HCT116 (cell line): ENCODE results near the gene CNTFR. TPM values are rescaled to one million over a fixed set of nuclear protein-coding genes. Genes with fewer than 3 reads are reported as not detected.

Experiments used
- ATAC-seq: fragments of 200-7000 bp; cut with Tn5 transposase; 2 replicates; pipeline ENCODE4 v1.9.1; 2020; ENCODE audit warnings: mild to moderate bottlenecking, moderate library complexity
- BruUV-seq: library from RNA; stranded (reverse); fragments of 400-500 nt; replicated peaks from 2 replicates; lab custom pipeline; 2021; lab: Mats Ljungman, UMichigan
- CTCF ChIA-PET: fragments of 300-600 bp; sonication (Branson Sonifier 250); formaldehyde crosslinking; loops from one replicate; lab custom pipeline; 2021; ENCODE audit warnings: antibody characterized with exemption; lab: Charles Lee
- POLR2A ChIA-PET: fragments of 300-600, 350-600 bp; sonication (Branson Sonifier 250); formaldehyde crosslinking; loops from one replicate; lab custom pipeline; 2021; ENCODE audit warnings: antibody characterized with exemption; lab: Charles Lee
- RAD21 ChIA-PET, 2 experiments: fragments of 300-600 bp; sonication (Branson Sonifier 250); formaldehyde crosslinking; loops; one replicate each; lab custom pipeline; 2023; ENCODE audit warnings: low total read pairs in 2 of 2; ENCODE audit not compliant: uncharacterized antibody in 2 of 2, unreplicated experiment in 2 of 2, low non-redundant PET in 1 of 2; lab: Charles Lee
- DNase-seq: peaks from one replicate; pipeline ENCODE4 v3.0.0-alpha.2; 2010; ENCODE audit warnings: low read depth, low spot score
- H2AFZ ChIP-seq: fragments of 200-600 bp; shearing (Covaris generic), sonication (generic); 2 replicates; pipeline ENCODE4 v1.6.1; 2017; ENCODE audit warnings: low read depth, mixed run types, mixed read lengths, antibody characterized with exemption, low read length; ENCODE audit not compliant: poor library complexity, severe bottlenecking
- H3K27ac ChIP-seq: 2 replicates; pipeline ENCODE4 v1.5.1; 2012; ENCODE audit warnings: low read depth, low read length
- H3K27me3 ChIP-seq: fragments of 200-600 bp; sonication (generic); 2 replicates; pipeline ENCODE4 v1.6.1; 2016; ENCODE audit warnings: mixed run types, low read length, mixed read lengths; ENCODE audit not compliant: insufficient read depth
- H3K36me3 ChIP-seq, 2 experiments: fragments of 200-500 bp in 1 of 2; fragments of 200-600 bp in 1 of 2; sonication (Bioruptor generic) in 1 of 2; sonication (generic) in 1 of 2; 2 replicates each; pipeline versions ENCODE4 v1.5.1 to v1.6.1; 2014 to 2016; ENCODE audit warnings: low read length in 2 of 2, inconsistent platforms in 1 of 2, mixed read lengths in 1 of 2, mixed run types in 1 of 2; ENCODE audit not compliant: insufficient read depth in 2 of 2, control insufficient read depth in 1 of 2
- H3K4me1 ChIP-seq, 2 experiments: fragments of 200-600 bp in 1 of 2; sonication (generic) in 1 of 2; 2 replicates each; pipeline versions ENCODE4 v1.5.1 to v1.6.1; 2012 to 2017; ENCODE audit warnings: low read length in 2 of 2, inconsistent platforms in 1 of 2, mild to moderate bottlenecking in 1 of 2, mixed read lengths in 1 of 2, mixed run types in 1 of 2, moderate library complexity in 1 of 2; ENCODE audit not compliant: insufficient read depth in 2 of 2, control insufficient read depth in 1 of 2
- H3K4me2 ChIP-seq: fragments of 200-600 bp; sonication (generic); 2 replicates; pipeline ENCODE4 v1.6.1; 2017; ENCODE audit warnings: mixed run types, low read length, mixed read lengths
- H3K4me3 ChIP-seq, 2 experiments: fragments of 200-600 bp in 1 of 2; sonication (generic) in 1 of 2; replicated peaks in 1 of 2; 2 replicates each; pipeline ENCODE4 v1.5.1; 2011 to 2016; ENCODE audit warnings: low read length in 2 of 2, control low read depth in 1 of 2, low read depth in 1 of 2, mild to moderate bottlenecking in 1 of 2, mixed read lengths in 1 of 2, mixed run types in 1 of 2
- H3K79me2 ChIP-seq: fragments of 200-600 bp; sonication (generic); 2 replicates; pipeline ENCODE4 v1.6.1; 2017; ENCODE audit warnings: mild to moderate bottlenecking, mixed run types, low read length, moderate library complexity, mixed read lengths; ENCODE audit not compliant: insufficient read depth
- H3K9ac ChIP-seq: fragments of 200-600 bp; sonication (generic); 2 replicates; pipeline ENCODE4 v1.6.1; 2016; ENCODE audit warnings: low read length, mixed read lengths
- H3K9me2 ChIP-seq: fragments of 200-600 bp; sonication (generic), shearing (Covaris generic); 2 replicates; pipeline ENCODE4 v1.6.1; 2017; ENCODE audit warnings: mixed run types, mild to moderate bottlenecking, moderate library complexity; ENCODE audit not compliant: insufficient read depth
- H3K9me3 ChIP-seq, 2 experiments: fragments of 200-500 bp in 1 of 2; fragments of 200-600 bp in 1 of 2; sonication (Bioruptor generic) in 1 of 2; sonication (generic) in 1 of 2; 2 replicates each; pipeline ENCODE4 v1.6.1; 2014 to 2017; ENCODE audit warnings: low read length in 2 of 2, mixed read lengths in 2 of 2, inconsistent platforms in 1 of 2, low read depth in 1 of 2, mild to moderate bottlenecking in 1 of 2, mixed run types in 1 of 2, moderate library complexity in 1 of 2; ENCODE audit not compliant: control insufficient read depth in 1 of 2, insufficient read depth in 1 of 2
- H4K20me1 ChIP-seq: fragments of 200-600 bp; sonication (generic), shearing (Covaris generic); 2 replicates; pipeline ENCODE4 v1.6.1; 2017; ENCODE audit warnings: mixed run types, mild to moderate bottlenecking, moderate library complexity; ENCODE audit not compliant: insufficient read depth
- ATF3 ChIP-seq: IDR thresholded peaks from 2 replicates; pipeline ENCODE4 v1.6.1; 2012
- CEBPB ChIP-seq: IDR thresholded peaks from 2 replicates; pipeline ENCODE4 v1.6.1; 2012; ENCODE audit warnings: low read depth
- EGR1 ChIP-seq: IDR thresholded peaks from 2 replicates; pipeline ENCODE4 v1.6.1; 2012; ENCODE audit warnings: low read depth
- ELF1 ChIP-seq: IDR thresholded peaks from 2 replicates; pipeline ENCODE4 v1.6.1; 2012; ENCODE audit warnings: low read depth, borderline replicate concordance
- EZH2 ChIP-seq: fragments of 200-600 bp; sonication (generic); IDR thresholded peaks from 2 replicates; pipeline ENCODE4 v1.6.1; 2017; ENCODE audit warnings: antibody characterized with exemption, mixed run types
- FOSL1 ChIP-seq: IDR thresholded peaks from 2 replicates; pipeline ENCODE4 v1.6.1; 2012; ENCODE audit warnings: low read depth
- MAX ChIP-seq: IDR thresholded peaks from 2 replicates; pipeline ENCODE4 v1.6.1; 2012
- POLR2A ChIP-seq: IDR thresholded peaks from 2 replicates; pipeline ENCODE4 v1.7.0; 2011; ENCODE audit warnings: borderline replicate concordance; ENCODE audit not compliant: insufficient read depth, insufficient read length; ENCODE audit errors: extremely low read depth
- RAD21 ChIP-seq: IDR thresholded peaks from 2 replicates; pipeline ENCODE4 v1.6.1; 2012; ENCODE audit warnings: low read depth, mild to moderate bottlenecking
- SRF ChIP-seq: IDR thresholded peaks from 2 replicates; pipeline ENCODE4 v1.6.1; 2012; ENCODE audit warnings: low read depth
- TCF7L2 ChIP-seq: IDR thresholded peaks from 2 replicates; pipeline ENCODE4 v1.7.0; 2011; ENCODE audit warnings: borderline replicate concordance, inconsistent platforms; ENCODE audit not compliant: insufficient read depth, insufficient read length; ENCODE audit errors: extremely low read depth
- YY1 ChIP-seq: IDR thresholded peaks from 2 replicates; pipeline ENCODE4 v1.6.1; 2011; ENCODE audit warnings: low read length, low read depth, moderate library complexity, mild to moderate bottlenecking; ENCODE audit not compliant: insufficient replicate concordance; ENCODE audit errors: extremely low read depth
- ZBTB33 ChIP-seq: IDR thresholded peaks from 2 replicates; pipeline ENCODE4 v1.6.1; 2011; ENCODE audit warnings: mild to moderate bottlenecking, low read length, moderate library complexity; ENCODE audit not compliant: insufficient replicate concordance; ENCODE audit errors: extremely low read depth
- ZFX ChIP-seq: fragments of 450-650 bp; IDR thresholded peaks from 2 replicates; pipeline ENCODE4 v1.6.1; 2017
- ZNF274 ChIP-seq: fragments of 200-500 bp; sonication (Bioruptor generic); IDR thresholded peaks from 2 replicates; pipeline ENCODE4 v1.6.1; 2014; ENCODE audit warnings: mild to moderate bottlenecking, low read depth, low read length, inconsistent platforms
- intact Hi-C: fragments of 100-400 bp; cut with micrococcal nuclease; formaldehyde crosslinking; loops from 2 replicates; pipeline ENCODE4 v1.10.0; 2022
- total RNA-seq: library from RNA; stranded (reverse); gene quantifications from one replicate; pipeline ENCODE4 v1.2.1, GENCODE V29; 2021; ENCODE audit not compliant: unreplicated experiment
- TF ChIP-seq, protein P1 (sequence below): IDR thresholded peaks from 2 replicates; pipeline ENCODE4 v1.6.1; 2012; ENCODE audit warnings: low read depth
- TF ChIP-seq, protein P2 (sequence below), 3 experiments: fragments of 200-600 bp in 1 of 3; sonication (generic) in 1 of 3; IDR thresholded peaks in 2 of 3; conservative IDR thresholded peaks in 1 of 3; 2 replicates each; pipeline ENCODE4 v1.5.1; 2012 to 2017; ENCODE audit warnings: low read depth in 2 of 3, low read length in 2 of 3, antibody characterized with exemption in 1 of 3, borderline replicate concordance in 1 of 3, control low read depth in 1 of 3, mild to moderate bottlenecking in 1 of 3, mixed read lengths in 1 of 3, mixed run types in 1 of 3, moderate library complexity in 1 of 3; ENCODE audit not compliant: insufficient read depth in 1 of 3

The CNTFR gene
- total RNA-seq, 1 experiment from 2014 or later: not detected

GRCh38 chr9:34555936-34556525 lies 33.5 kb downstream of the CNTFR start:
- H3K79me2 ChIP-seq: no peaks in the 10 kb centered on the region
- TF ChIP-seq ZBTB33: no peak
- no peak for TF ChIP-seq FOSL1
- TF ChIP-seq ELF1: no peak
- no peak for TF ChIP-seq ZNF274
- TF ChIP-seq, protein P1, sequence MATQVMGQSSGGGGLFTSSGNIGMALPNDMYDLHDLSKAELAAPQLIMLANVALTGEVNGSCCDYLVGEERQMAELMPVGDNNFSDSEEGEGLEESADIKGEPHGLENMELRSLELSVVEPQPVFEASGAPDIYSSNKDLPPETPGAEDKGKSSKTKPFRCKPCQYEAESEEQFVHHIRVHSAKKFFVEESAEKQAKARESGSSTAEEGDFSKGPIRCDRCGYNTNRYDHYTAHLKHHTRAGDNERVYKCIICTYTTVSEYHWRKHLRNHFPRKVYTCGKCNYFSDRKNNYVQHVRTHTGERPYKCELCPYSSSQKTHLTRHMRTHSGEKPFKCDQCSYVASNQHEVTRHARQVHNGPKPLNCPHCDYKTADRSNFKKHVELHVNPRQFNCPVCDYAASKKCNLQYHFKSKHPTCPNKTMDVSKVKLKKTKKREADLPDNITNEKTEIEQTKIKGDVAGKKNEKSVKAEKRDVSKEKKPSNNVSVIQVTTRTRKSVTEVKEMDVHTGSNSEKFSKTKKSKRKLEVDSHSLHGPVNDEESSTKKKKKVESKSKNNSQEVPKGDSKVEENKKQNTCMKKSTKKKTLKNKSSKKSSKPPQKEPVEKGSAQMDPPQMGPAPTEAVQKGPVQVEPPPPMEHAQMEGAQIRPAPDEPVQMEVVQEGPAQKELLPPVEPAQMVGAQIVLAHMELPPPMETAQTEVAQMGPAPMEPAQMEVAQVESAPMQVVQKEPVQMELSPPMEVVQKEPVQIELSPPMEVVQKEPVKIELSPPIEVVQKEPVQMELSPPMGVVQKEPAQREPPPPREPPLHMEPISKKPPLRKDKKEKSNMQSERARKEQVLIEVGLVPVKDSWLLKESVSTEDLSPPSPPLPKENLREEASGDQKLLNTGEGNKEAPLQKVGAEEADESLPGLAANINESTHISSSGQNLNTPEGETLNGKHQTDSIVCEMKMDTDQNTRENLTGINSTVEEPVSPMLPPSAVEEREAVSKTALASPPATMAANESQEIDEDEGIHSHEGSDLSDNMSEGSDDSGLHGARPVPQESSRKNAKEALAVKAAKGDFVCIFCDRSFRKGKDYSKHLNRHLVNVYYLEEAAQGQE: no peak
- no peak for TF ChIP-seq SRF
- TF ChIP-seq, protein P2, sequence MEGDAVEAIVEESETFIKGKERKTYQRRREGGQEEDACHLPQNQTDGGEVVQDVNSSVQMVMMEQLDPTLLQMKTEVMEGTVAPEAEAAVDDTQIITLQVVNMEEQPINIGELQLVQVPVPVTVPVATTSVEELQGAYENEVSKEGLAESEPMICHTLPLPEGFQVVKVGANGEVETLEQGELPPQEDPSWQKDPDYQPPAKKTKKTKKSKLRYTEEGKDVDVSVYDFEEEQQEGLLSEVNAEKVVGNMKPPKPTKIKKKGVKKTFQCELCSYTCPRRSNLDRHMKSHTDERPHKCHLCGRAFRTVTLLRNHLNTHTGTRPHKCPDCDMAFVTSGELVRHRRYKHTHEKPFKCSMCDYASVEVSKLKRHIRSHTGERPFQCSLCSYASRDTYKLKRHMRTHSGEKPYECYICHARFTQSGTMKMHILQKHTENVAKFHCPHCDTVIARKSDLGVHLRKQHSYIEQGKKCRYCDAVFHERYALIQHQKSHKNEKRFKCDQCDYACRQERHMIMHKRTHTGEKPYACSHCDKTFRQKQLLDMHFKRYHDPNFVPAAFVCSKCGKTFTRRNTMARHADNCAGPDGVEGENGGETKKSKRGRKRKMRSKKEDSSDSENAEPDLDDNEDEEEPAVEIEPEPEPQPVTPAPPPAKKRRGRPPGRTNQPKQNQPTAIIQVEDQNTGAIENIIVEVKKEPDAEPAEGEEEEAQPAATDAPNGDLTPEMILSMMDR (IDR thresholded peaks at IDR 0.05 in 2 of 3, conservative IDR thresholded peaks at IDR 0.05 in 1 of 3; ENCODE audit: borderline replicate concordance in 1 of 3, insufficient read depth in 1 of 3, low read depth in 2 of 3, low read length in 2 of 3): no peak
- no peak for TF ChIP-seq CEBPB
- no peak for TF ChIP-seq EGR1
- TF ChIP-seq TCF7L2: no peak
- no peak for TF ChIP-seq ZFX
- TF ChIP-seq ATF3: no peak
- TF ChIP-seq YY1: no peak
- no peak for TF ChIP-seq EZH2
- no peak for TF ChIP-seq RAD21
- TF ChIP-seq POLR2A: no peak
- no peak for TF ChIP-seq MAX
- TF ChIP-seq, all 23 proteins: peak for 0
- H3K9me3 ChIP-seq: no peaks in the 10 kb centered on the region
- H3K4me1 ChIP-seq: no peaks in the 10 kb centered on the region
- H3K4me3 ChIP-seq: no peak overlapping the region
- ChIA-PET POLR2A (no interaction called here), CTCF (no interaction called here), RAD21 (no interaction called here)
- ATAC-seq: no peak
- no peaks in the 10 kb centered on the region for H3K9me2 ChIP-seq
- no peak overlapping the region for H2AFZ ChIP-seq
- H3K9ac ChIP-seq: no peak overlapping the region
- H3K4me2 ChIP-seq: no peak overlapping the region
- no TSS peak for BruUV-seq
- intact Hi-C loops: no loop called here
- DNase-seq: no peak
- H3K27me3 ChIP-seq: no peaks in the 10 kb centered on the region
- no peaks in the 10 kb centered on the region for H4K20me1 ChIP-seq
- no peaks in the 10 kb centered on the region for H3K36me3 ChIP-seq
- no peak overlapping the region for H3K27ac ChIP-seq
